GM23248 (cell line): ENCODE results near the gene ZNF526. TPM values are rescaled to one million over a fixed set of nuclear protein-coding genes. Genes with fewer than 3 reads are reported as not detected.
A peak's percentile ranks its signal among the peaks of the same experiment; 100 is the strongest.

Experiments used
- DNase-seq: peaks from one replicate; pipeline ENCODE4 v3.0.0-alpha.2; 2015
- H2AFZ ChIP-seq: fragments of 200-600 bp; sonication (generic); 2 replicates; pipeline ENCODE4 v1.6.1; 2016; ENCODE audit warnings: antibody characterized with exemption
- H3F3A ChIP-seq: fragments of 200-600 bp; sonication (generic); 2 replicates; pipeline ENCODE4 v1.6.1; 2016; ENCODE audit warnings: mild to moderate bottlenecking, antibody characterized with exemption, mixed run types; ENCODE audit not compliant: insufficient read depth
- H3K27ac ChIP-seq: fragments of 200-600 bp; sonication (generic); 2 replicates; pipeline ENCODE4 v1.5.1; 2016; ENCODE audit warnings: mild to moderate bottlenecking
- H3K27me3 ChIP-seq: fragments of 200-600 bp; sonication (generic); replicated peaks from 2 replicates; pipeline ENCODE4 v1.6.1; 2016; ENCODE audit warnings: mild to moderate bottlenecking; ENCODE audit not compliant: insufficient read depth
- H3K36me3 ChIP-seq: fragments of 200-600 bp; sonication (generic); 2 replicates; pipeline ENCODE4 v1.6.1; 2016; ENCODE audit warnings: low read depth, mild to moderate bottlenecking
- H3K4me1 ChIP-seq: fragments of 200-600 bp; sonication (generic); 2 replicates; pipeline ENCODE4 v1.6.1; 2016; ENCODE audit warnings: mild to moderate bottlenecking; ENCODE audit not compliant: insufficient read depth
- H3K4me2 ChIP-seq: fragments of 200-600 bp; sonication (generic); one replicate; pipeline ENCODE4 v1.6.1; 2016; ENCODE audit warnings: mild to moderate bottlenecking; ENCODE audit not compliant: unreplicated experiment
- H3K4me3 ChIP-seq: fragments of 200-600 bp; sonication (generic); 2 replicates; pipeline ENCODE4 v1.5.1; 2016; ENCODE audit warnings: mild to moderate bottlenecking
- H3K79me2 ChIP-seq: fragments of 200-600 bp; sonication (generic); 2 replicates; pipeline ENCODE4 v1.6.1; 2016; ENCODE audit warnings: mild to moderate bottlenecking; ENCODE audit not compliant: insufficient read depth
- H3K9ac ChIP-seq: fragments of 200-600 bp; sonication (generic); 2 replicates; pipeline ENCODE4 v1.6.1; 2016; ENCODE audit warnings: mild to moderate bottlenecking
- H3K9me2 ChIP-seq: fragments of 200-600 bp; sonication (generic); 2 replicates; pipeline ENCODE4 v1.6.1; 2016; ENCODE audit warnings: mixed run types, mild to moderate bottlenecking, moderate library complexity; ENCODE audit not compliant: insufficient read depth
- H3K9me3 ChIP-seq: fragments of 200-600 bp; sonication (generic); one replicate; pipeline ENCODE4 v1.6.1; 2017; ENCODE audit warnings: low read depth
- H4K20me1 ChIP-seq: fragments of 200-600 bp; sonication (generic); 2 replicates; pipeline ENCODE4 v1.6.0; 2016; ENCODE audit not compliant: insufficient read depth
- EZH2 ChIP-seq: fragments of 200-600 bp; sonication (generic); IDR thresholded peaks from 2 replicates; pipeline ENCODE4 v1.6.1; 2018; ENCODE audit warnings: antibody characterized with exemption, mild to moderate bottlenecking; ENCODE audit not compliant: insufficient read depth, poor library complexity, severe bottlenecking
- EZH2phosphoT487 ChIP-seq: fragments of 200-600 bp; sonication (generic); IDR thresholded peaks from 2 replicates; pipeline ENCODE4 v1.6.1; 2018; ENCODE audit warnings: antibody characterized with exemption, moderate library complexity, mild to moderate bottlenecking, low read depth; ENCODE audit not compliant: insufficient read depth
- WGBS, 2 experiments: methylation state at CpG; one replicate each; pipeline ENCODE4 v1.1.6; 2015 to 2017; ENCODE audit warnings: low lambda C conversion rate in 2 of 2, low coverage in 1 of 2; ENCODE audit errors: missing lambda C conversion rate in 2 of 2; 5-methylcytosine and 5-hydroxymethylcytosine counted together
- in situ Hi-C: fragments of 300-500 bp; cut with MboI; formaldehyde crosslinking; loops from 2 replicates; pipeline ENCODE4 v1.15.0; 2020
- polyA plus RNA-seq: library from polyadenylated mRNA; unstranded; fragments of >200 nt; fragmentation: Nextera tagmentation; extraction: Ambion mirVana; gene quantifications from 2 replicates; pipeline ENCODE4 v1.2.1, GENCODE V29; 2016
- total RNA-seq: library from RNA; depleted of rRNA; stranded (reverse); fragments of >200 nt; shearing (Covaris generic); gene quantifications from 2 replicates; pipeline ENCODE4 v1.2.3, GENCODE V29; 2014

The ZNF526 gene
- total and polyA plus RNA-seq, 2 experiments from 2014 or later: 7.8 to 10.2 TPM

GRCh38 chr19:42272989-42273406 is 52.9 kb downstream of the ZNF526 start:
- Histone ChIP-seq H3K4me3 (no peak overlapping the region), H3F3A (peaks cover 21% of the 10 kb centered on the region), H3K9me3 (no peaks in the 10 kb centered on the region), H3K36me3 (no peaks in the 10 kb centered on the region), H3K9ac (no peak overlapping the region), H4K20me1 (no peaks in the 10 kb centered on the region), H3K79me2 (peaks cover 80% of the 10 kb centered on the region), H3K9me2 (no peaks in the 10 kb centered on the region), H3K4me2 (no peak overlapping the region), H3K4me1 (peaks cover 28% of the 10 kb centered on the region), H2AFZ (no peak overlapping the region), H3K27me3 (no peaks in the 10 kb centered on the region), H3K27ac (no peak overlapping the region)
- in situ Hi-C loops: no loop called here
- TF ChIP-seq EZH2 (no peak), EZH2phosphoT487 (no peak)
- DNase-seq: no peak
- 96% methylated on average over 22 to 23 of the region's 23 CpGs for WGBS, 2 experiments

GRCh38 chr19:42273407-42274064 is 53.4 kb downstream of the ZNF526 start:
- Histone ChIP-seq H3K4me3 (no peak overlapping the region), H3K4me2 (no peak overlapping the region), H3K9me3 (no peaks in the 10 kb centered on the region), H3K27me3 (no peaks in the 10 kb centered on the region), H3K9me2 (no peaks in the 10 kb centered on the region), H3K79me2 (peaks cover 85% of the 10 kb centered on the region), H3K27ac (no peak overlapping the region), H3K9ac (no peak overlapping the region), H4K20me1 (no peaks in the 10 kb centered on the region), H3F3A (peaks cover 21% of the 10 kb centered on the region), H3K4me1 (peaks cover 34% of the 10 kb centered on the region), H2AFZ (no peak overlapping the region), H3K36me3 (no peaks in the 10 kb centered on the region)
- no peak for DNase-seq
- 94 to 95% methylated on average over 42 to 43 of the region's 43 CpGs for WGBS, 2 experiments
- TF ChIP-seq EZH2 (no peak), EZH2phosphoT487 (no peak)
- in situ Hi-C loops: no loop called here

GRCh38 chr19:42274065-42274682 is 54.1 kb downstream of the ZNF526 start:
- H3K4me3 ChIP-seq: no peak overlapping the region
- H3K27ac ChIP-seq: no peak overlapping the region
- no peak overlapping the region for H2AFZ ChIP-seq
- TF ChIP-seq EZH2phosphoT487: no peak
- no peak for TF ChIP-seq EZH2
- peaks cover 92% of the 10 kb centered on the region for H3K79me2 ChIP-seq
- no peaks in the 10 kb centered on the region for H3K9me2 ChIP-seq
- H3K9me3 ChIP-seq: no peaks in the 10 kb centered on the region
- no peak overlapping the region for H3K4me2 ChIP-seq
- H3K27me3 ChIP-seq: no peaks in the 10 kb centered on the region
- 0 out of 2 replicates have a peak overlapping the region, but pooled peaks have one; percentile 3 for H3K9ac ChIP-seq
- no peak for DNase-seq
- peaks cover 40% of the 10 kb centered on the region for H3K4me1 ChIP-seq
- 93 to 95% methylated on average over 18 to 22 of the region's 22 CpGs for WGBS, 2 experiments
- H4K20me1 ChIP-seq: no peaks in the 10 kb centered on the region
- no peaks in the 10 kb centered on the region for H3K36me3 ChIP-seq
- H3F3A ChIP-seq: peaks cover 24% of the 10 kb centered on the region
- in situ Hi-C loops: no loop called here

GRCh38 chr19:42275103-42275502 is 55.0 kb downstream of the ZNF526 start:
- TF ChIP-seq EZH2phosphoT487 (no peak), EZH2 (no peak)
- Histone ChIP-seq H3K9me3 (no peaks in the 10 kb centered on the region), H3K9ac (peak overlapping the region; percentile 3; the same call in 1 of the 2 replicates), H3F3A (peaks cover 22% of the 10 kb centered on the region), H3K27ac (no peak overlapping the region), H3K79me2 (peaks cover 89% of the 10 kb centered on the region), H3K9me2 (no peaks in the 10 kb centered on the region), H3K36me3 (no peaks in the 10 kb centered on the region), H3K4me3 (no peak overlapping the region), H3K4me1 (peaks cover 45% of the 10 kb centered on the region), H2AFZ (no peak overlapping the region), H3K4me2 (peak overlapping the region; percentile 20), H4K20me1 (no peaks in the 10 kb centered on the region), H3K27me3 (no peaks in the 10 kb centered on the region)
- no peak for DNase-seq
- WGBS, 2 experiments: 76 to 82% methylated on average over 7 of the region's 7 CpGs
- in situ Hi-C loops: no loop called here
